GM10847 (cell line): ENCODE measurements around the gene FAM13C.

Source experiments
- POLR2A ChIP-seq: IDR thresholded peaks from 2 replicates; pipeline ENCODE4 v1.6.1; 2011; ENCODE audit not compliant: insufficient read length; ENCODE audit errors: extremely low read depth

The FAM13C gene

GRCh38 chr10:59362144-59362958 lies at the start of gene FAM13C:
FAM13C (minus strand) TSS chr10:59362549; CDS start chr10:59362460, 89 bp downstream.
- no peak for TF ChIP-seq POLR2A

- TF ChIP-seq POLR2A, result no peak
These were observed 42.9 kb upstream of the FAM13C start for GRCh38 chr10:59405235-59405634.

- no peak for TF ChIP-seq POLR2A
These were observed 37.9 kb upstream of the FAM13C start for GRCh38 chr10:59400214-59400613.

GRCh38 chr10:59397961-59398360 lies 35.6 kb upstream of the FAM13C start:
- TF ChIP-seq POLR2A, result no peak

GRCh38 chr10:59395984-59396383 lies 33.6 kb upstream of the FAM13C start:
- TF ChIP-seq POLR2A, result no peak

- TF ChIP-seq POLR2A, result no peak
These were observed 31.0 kb upstream of the FAM13C start for GRCh38 chr10:59393349-59393748.

- no peak for TF ChIP-seq POLR2A
These were observed 28.7 kb upstream of the FAM13C start for GRCh38 chr10:59391060-59391459.

- no peak for TF ChIP-seq POLR2A
These were observed 26.3 kb upstream of the FAM13C start for GRCh38 chr10:59388671-59388976.

- TF ChIP-seq POLR2A, result no peak
These were observed 25.8 kb upstream of the FAM13C start for GRCh38 chr10:59387951-59388670.

- TF ChIP-seq POLR2A, result no peak
These were observed 22.4 kb upstream of the FAM13C start for GRCh38 chr10:59384761-59385160.

- TF ChIP-seq POLR2A, result no peak
These were observed 21.6 kb upstream of the FAM13C start for GRCh38 chr10:59383908-59384307.

- no peak for TF ChIP-seq POLR2A
These were observed 21.1 kb upstream of the FAM13C start for GRCh38 chr10:59383436-59383835.

GRCh38 chr10:59382831-59383295 lies 20.5 kb upstream of the FAM13C start:
- no peak for TF ChIP-seq POLR2A

GRCh38 chr10:59381687-59382086 lies 19.3 kb upstream of the FAM13C start:
- no peak for TF ChIP-seq POLR2A

- no peak for TF ChIP-seq POLR2A
These were observed 14.5 kb upstream of the FAM13C start for GRCh38 chr10:59376846-59377245.

- TF ChIP-seq POLR2A, result no peak
These were observed 13.6 kb upstream of the FAM13C start for GRCh38 chr10:59375990-59376389.
